ENCODE measurements around the gene CCDC136.

- no peak for TF ChIP-seq CTCF (IDR thresholded peaks at IDR 0.05)
- TF ChIP-seq FOXJ3 (CRISPR knock-in tag; IDR thresholded peaks at IDR 0.05) = no peak
Measured at GRCh38 chr7:128763541-128763940, 28.2 kb upstream of the CCDC136 start.
